ENCODE results near the gene PLA2G5. TPM values are rescaled to one million over a fixed set of nuclear protein-coding genes. Genes with fewer than 3 reads are reported as not detected.
"Not testable (repeated sequence)": the region's sequence is repeated elsewhere in the genome, so short reads cannot be mapped to it uniquely, and the experiment has no call there.

Gene PLA2G5, protein sequence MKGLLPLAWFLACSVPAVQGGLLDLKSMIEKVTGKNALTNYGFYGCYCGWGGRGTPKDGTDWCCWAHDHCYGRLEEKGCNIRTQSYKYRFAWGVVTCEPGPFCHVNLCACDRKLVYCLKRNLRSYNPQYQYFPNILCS
- not detected in 2 replicates for total RNA-seq
- long read RNA-seq = 0 reads

DNA sequence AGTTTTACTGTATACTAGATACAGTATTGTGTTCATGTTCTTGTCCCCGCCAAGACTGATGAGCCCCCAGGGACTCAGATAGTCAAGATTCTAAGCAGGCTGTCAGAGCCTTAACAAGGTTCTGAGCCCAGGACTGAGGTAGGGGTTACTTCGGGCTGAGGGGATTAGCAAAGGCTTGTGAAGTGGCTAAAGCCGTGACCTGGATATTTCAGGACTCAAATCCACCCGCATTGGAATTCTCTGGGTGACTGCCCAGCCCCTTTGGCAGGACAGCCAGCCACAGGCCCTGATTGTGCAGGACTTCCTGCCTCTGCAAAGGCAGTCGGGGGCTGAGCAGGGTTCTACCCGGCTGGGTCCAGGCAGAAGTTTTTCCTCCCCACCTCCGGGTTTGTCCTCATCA lies at the start of gene PLA2G5:
PLA2G5 (plus strand) TSS at position 321 of the 400 bp plus-strand sequence. CDS start 14,637 bp downstream, outside the sequence.
- Mint-ChIP-seq H3K36me3 (ENCODE audit: insufficient read depth) (no peaks in the 10 kb centered on the region), H3K27ac (no peak within 1 kb of the TSS), H3K4me3 (ENCODE audit: low read depth) (no peak within 1 kb of the TSS), H3K4me1 (ENCODE audit: low read depth) (no peaks in the 10 kb centered on the region), H3K9me3 (ENCODE audit: low read depth) (no peaks in the 10 kb centered on the region), H3K27me3 (peaks cover 10% of the 10 kb centered on the region)
- no peak for TF ChIP-seq CTCF (IDR thresholded peaks at IDR 0.05; ENCODE audit: unreplicated experiment)
- DNase-seq (ENCODE audit: low spot score, unreplicated experiment) = no peak

- Mint-ChIP-seq H3K4me1 (ENCODE audit: low read depth) (peaks cover 4% of the 10 kb centered on the region), H3K4me3 (ENCODE audit: low read depth) (no peak overlapping the region), H3K27me3 (no peaks in the 10 kb centered on the region), H3K9me3 (ENCODE audit: low read depth) (peaks cover 30% of the 10 kb centered on the region), H3K27ac (no peak overlapping the region), H3K36me3 (ENCODE audit: insufficient read depth) (no peaks in the 10 kb centered on the region)
- no peak for TF ChIP-seq CTCF (IDR thresholded peaks at IDR 0.05; ENCODE audit: unreplicated experiment)
- no peak for DNase-seq (ENCODE audit: low spot score, unreplicated experiment)
Measured at GRCh38 chr1:20028125-20028524, 41.9 kb upstream of the PLA2G5 start.

DNA sequence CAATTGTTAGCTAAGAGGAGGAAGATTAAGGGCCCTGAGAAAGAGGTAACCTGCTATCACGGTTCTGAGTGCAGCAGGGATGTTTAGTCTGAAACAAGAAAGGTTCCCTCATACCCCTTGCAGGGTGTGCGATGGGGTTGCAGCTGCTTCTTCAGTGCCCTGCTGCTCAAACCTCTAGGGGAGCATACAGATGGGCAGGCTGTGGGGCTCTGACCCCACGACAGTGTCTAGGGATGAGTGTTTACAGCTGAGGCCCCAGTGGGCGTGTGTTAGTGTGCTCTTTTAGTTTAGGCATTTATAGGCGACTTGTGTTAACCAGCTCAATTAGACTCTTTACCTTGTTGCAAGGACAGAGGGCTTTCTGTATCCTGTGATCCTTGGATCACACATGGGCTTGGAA lies 41.3 kb upstream of the PLA2G5 start:
- no peak for TF ChIP-seq CTCF (IDR thresholded peaks at IDR 0.05; ENCODE audit: unreplicated experiment)
- Mint-ChIP-seq H3K27me3 (no peaks in the 10 kb centered on the region), H3K9me3 (ENCODE audit: low read depth) (peaks cover 29% of the 10 kb centered on the region), H3K27ac (no peak overlapping the region), H3K36me3 (ENCODE audit: insufficient read depth) (no peaks in the 10 kb centered on the region), H3K4me3 (ENCODE audit: low read depth) (no peak overlapping the region), H3K4me1 (ENCODE audit: low read depth) (peaks cover 4% of the 10 kb centered on the region)
- no peak for DNase-seq (ENCODE audit: low spot score, unreplicated experiment)

GRCh38 chr1:20029178-20029912 lies 40.6 kb upstream of the PLA2G5 start:
- Mint-ChIP-seq H3K4me3 (ENCODE audit: low read depth) (no peak overlapping the region), H3K27ac (no peak overlapping the region), H3K4me1 (ENCODE audit: low read depth) (peaks cover 4% of the 10 kb centered on the region), H3K36me3 (ENCODE audit: insufficient read depth) (no peaks in the 10 kb centered on the region), H3K27me3 (peaks cover 4% of the 10 kb centered on the region), H3K9me3 (ENCODE audit: low read depth) (peaks cover 26% of the 10 kb centered on the region)
- DNase-seq (ENCODE audit: low spot score, unreplicated experiment) = no peak
- TF ChIP-seq CTCF (IDR thresholded peaks at IDR 0.05; ENCODE audit: unreplicated experiment) = no peak

DNA sequence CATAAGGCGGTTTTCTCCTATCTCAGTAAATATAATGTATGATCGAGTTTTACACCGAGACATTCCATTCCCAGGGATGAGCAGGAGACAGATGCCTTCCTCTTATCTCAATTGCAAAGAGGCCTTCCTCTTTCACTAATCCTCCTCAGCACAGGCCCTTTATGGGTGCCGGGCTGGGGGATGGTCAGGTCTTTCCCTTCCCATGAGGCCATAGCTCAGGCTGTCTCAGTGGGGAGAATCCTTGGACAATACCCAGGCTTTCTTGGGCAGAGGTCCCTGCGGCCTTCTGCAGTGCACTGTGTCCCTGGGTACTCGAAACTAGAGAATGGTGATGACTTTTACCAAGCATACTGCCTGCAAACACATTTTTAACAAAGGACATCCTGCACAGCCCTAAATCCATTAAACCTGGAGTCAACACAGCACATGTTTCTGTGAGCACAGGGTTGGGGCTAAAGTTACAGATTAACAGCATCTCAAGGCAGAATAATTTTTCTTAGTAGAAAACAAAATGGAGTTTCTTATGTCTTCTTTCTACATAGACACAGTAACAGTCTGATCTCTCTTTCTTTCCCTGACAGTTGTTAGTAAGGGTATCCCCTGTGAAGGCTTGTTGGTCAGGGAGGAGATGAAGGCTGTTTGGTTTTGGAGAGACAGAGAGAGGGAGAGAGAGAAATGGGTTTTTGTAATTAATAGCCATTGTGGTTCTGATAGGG lies 39.4 kb upstream of the PLA2G5 start:
- H3K36me3 Mint-ChIP-seq (ENCODE audit: insufficient read depth); H3K27me3 Mint-ChIP-seq; H3K27ac Mint-ChIP-seq; H3K4me3 Mint-ChIP-seq (ENCODE audit: low read depth); DNase-seq (ENCODE audit: low spot score, unreplicated experiment); H3K4me1 Mint-ChIP-seq (ENCODE audit: low read depth): not testable (repeated sequence)
- peaks cover 26% of the 10 kb centered on the region for H3K9me3 Mint-ChIP-seq (ENCODE audit: low read depth)

All from progenitor cell of endocrine pancreas (in vitro differentiated cells).